ENCODE data around the gene TNFRSF13B.
"Not testable (repeated sequence)": the region's sequence is repeated elsewhere in the genome, so short reads cannot be mapped to it uniquely, and the experiment has no call there.

The TNFRSF13B gene

GRCh38 chr17:16905593-16906191 is 66.2 kb downstream of the TNFRSF13B start:
- H3K4me3 ChIP-seq (ENCODE audit: low read depth, low read length): no peak overlapping the region
- no peak for TF ChIP-seq CTCF (IDR thresholded peaks at IDR 0.05; ENCODE audit: control insufficient read depth, extremely low read depth, insufficient read depth)
- DNase-seq (ENCODE audit: low read depth): no peak

GRCh38 chr17:16903070-16903469 is 68.8 kb downstream of the TNFRSF13B start:
- DNase-seq (ENCODE audit: low read depth); H3K4me3 ChIP-seq (ENCODE audit: low read depth, low read length): not testable (repeated sequence)

GRCh38 chr17:16900288-16900882 is 71.5 kb downstream of the TNFRSF13B start:
- DNase-seq (ENCODE audit: low read depth): no peak
- no peak overlapping the region for H3K4me3 ChIP-seq (ENCODE audit: low read depth, low read length)
- no peak for TF ChIP-seq CTCF (IDR thresholded peaks at IDR 0.05; ENCODE audit: control insufficient read depth, extremely low read depth, insufficient read depth)

GRCh38 chr17:16897211-16897896 is 74.6 kb downstream of the TNFRSF13B start:
- not testable (repeated sequence) for DNase-seq (ENCODE audit: low read depth); H3K4me3 ChIP-seq (ENCODE audit: low read depth, low read length)

GRCh38 chr17:16896235-16896634 is 75.7 kb downstream of the TNFRSF13B start:
- H3K4me3 ChIP-seq (ENCODE audit: low read depth, low read length); DNase-seq (ENCODE audit: low read depth): not testable (repeated sequence)

GRCh38 chr17:16893527-16893926 is 78.4 kb downstream of the TNFRSF13B start:
- not testable (repeated sequence) for H3K4me3 ChIP-seq (ENCODE audit: low read depth, low read length); DNase-seq (ENCODE audit: low read depth)

GRCh38 chr17:16892876-16893454 is 79.0 kb downstream of the TNFRSF13B start:
- H3K4me3 ChIP-seq (ENCODE audit: low read depth, low read length); DNase-seq (ENCODE audit: low read depth): not testable (repeated sequence)

GRCh38 chr17:16889088-16889465 is 82.8 kb downstream of the TNFRSF13B start:
- TF ChIP-seq CTCF (IDR thresholded peaks at IDR 0.05; ENCODE audit: control insufficient read depth, extremely low read depth, insufficient read depth): no peak
- no peak for DNase-seq (ENCODE audit: low read depth)

More at GRCh38 chr17:16889088-16889465, 82.8 kb downstream of the TNFRSF13B start:
- H3K4me3 ChIP-seq (ENCODE audit: low read depth, low read length): no peak overlapping the region
